GM12878 (cell line): Measurements from ENCODE around the gene IMMP2L. TPM values are rescaled to one million over a fixed set of nuclear protein-coding genes. Genes with fewer than 3 reads are reported as not detected.

ENCODE experiments used
- ATAC-seq: fragments of 200-7000 bp; cut with Tn5 transposase; 3 replicates; pipeline ENCODE4 v1.9.1; 2020; ENCODE audit warnings: mild to moderate bottlenecking, moderate library complexity
- BruUV-seq: library from RNA; stranded (reverse); fragments of 400-500 nt; replicated peaks from 2 replicates; lab custom pipeline; 2021; lab: Mats Ljungman, UMichigan
- CTCF ChIA-PET: fragments of 300-600 bp; sonication (Branson Sonifier 250); formaldehyde crosslinking; extraction: SDS; loops from one replicate; lab custom pipeline; 2021; ENCODE audit warnings: inconsistent platforms; lab: Yijun Ruan, JAX
- POLR2A ChIA-PET: fragments of 350-600 bp; formaldehyde crosslinking; extraction: SDS; loops from one replicate; lab custom pipeline; 2021; ENCODE audit warnings: inconsistent platforms; lab: Charles Lee
- RAD21 ChIA-PET: fragments of 300-600 bp; sonication (Branson Sonifier 250); formaldehyde crosslinking; loops from one replicate; lab custom pipeline; 2023; ENCODE audit warnings: antibody characterized with exemption; ENCODE audit not compliant: unreplicated experiment; lab: Charles Lee
- SMC1A ChIA-PET: fragments of 300-600 bp; sonication (Branson Sonifier 250); formaldehyde crosslinking; loops from one replicate; lab custom pipeline; 2023; ENCODE audit not compliant: unreplicated experiment, uncharacterized antibody; lab: Charles Lee
- DNase-seq: peaks from one replicate; pipeline ENCODE4 v3.0.0-alpha.2; 2011; ENCODE audit warnings: low read depth, low spot score
- FAIRE-seq: peaks from 3 replicates; lab custom pipeline; 2011; peaks lifted over from hg19 to GRCh38; lab: Jason Lieb, UNC
- H2AFZ ChIP-seq: 2 replicates; pipeline ENCODE4 v1.6.0; 2011; ENCODE audit warnings: low read depth, low read length, control low read depth; ENCODE audit not compliant: control insufficient read depth
- H3K27ac ChIP-seq: 2 replicates; pipeline ENCODE4 v1.5.1; 2011; ENCODE audit warnings: control low read depth; ENCODE audit not compliant: control insufficient read depth, insufficient read depth
- H3K27me3 ChIP-seq, 2 experiments: replicated peaks in 1 of 2; 2 replicates each; pipeline versions ENCODE4 v1.6.0 to v1.6.1; 2011; ENCODE audit warnings: low read length in 1 of 2; ENCODE audit not compliant: control insufficient read depth in 2 of 2, insufficient read depth in 2 of 2
- H3K36me3 ChIP-seq, 2 experiments: 2 replicates each; pipeline ENCODE4 v1.5.1; 2011; ENCODE audit warnings: low read length in 1 of 2; ENCODE audit not compliant: control insufficient read depth in 2 of 2, insufficient read depth in 2 of 2
- H3K4me1 ChIP-seq: 2 replicates; pipeline ENCODE4 v1.6.1; 2011; ENCODE audit warnings: mild to moderate bottlenecking, low read length, moderate library complexity, mixed read lengths; ENCODE audit not compliant: control insufficient read depth, insufficient read depth
- H3K4me2 ChIP-seq: 2 replicates; pipeline ENCODE4 v1.6.0; 2011; ENCODE audit warnings: control low read depth; ENCODE audit not compliant: control insufficient read depth, insufficient read depth
- H3K4me3 ChIP-seq: fragments of 200-600 bp; sonication (generic); 2 replicates; pipeline ENCODE4 v1.5.1; 2016
- H3K79me2 ChIP-seq: 2 replicates; pipeline ENCODE4 v1.6.0; 2011; ENCODE audit warnings: low read length; ENCODE audit not compliant: control insufficient read depth, insufficient read depth
- H3K9ac ChIP-seq: 2 replicates; pipeline ENCODE4 v1.8.0; 2011; ENCODE audit warnings: low read length, control low read depth, mixed read lengths; ENCODE audit not compliant: control insufficient read depth, insufficient read depth
- H3K9me3 ChIP-seq: replicated peaks from 3 replicates; pipeline ENCODE4 v1.5.1; 2011; ENCODE audit warnings: mild to moderate bottlenecking, low read length; ENCODE audit not compliant: control insufficient read depth, insufficient read depth
- H4K20me1 ChIP-seq: 2 replicates; pipeline ENCODE4 v1.6.0; 2011; ENCODE audit not compliant: control insufficient read depth, insufficient read depth
- FOXM1 ChIP-seq: IDR thresholded peaks from 2 replicates; pipeline ENCODE4 v1.6.1; 2012; ENCODE audit warnings: low read depth, mild to moderate bottlenecking, inconsistent platforms, low read length, moderate library complexity
- KDM1A ChIP-seq: fragments of 200-600 bp; sonication (generic); IDR thresholded peaks from 2 replicates; pipeline ENCODE4 v1.6.1; 2016; ENCODE audit warnings: borderline replicate concordance
- MAX ChIP-seq: IDR thresholded peaks from 2 replicates; pipeline ENCODE4 v1.6.1; 2012; ENCODE audit warnings: low read depth, low read length, improper control_type of control experiment
- MYC ChIP-seq: IDR thresholded peaks from 2 replicates; pipeline ENCODE4 v1.6.1; 2011; ENCODE audit warnings: mild to moderate bottlenecking, low read length, moderate library complexity, inconsistent platforms; ENCODE audit not compliant: insufficient read depth, insufficient replicate concordance, insufficient read length, severe bottlenecking
- SIN3A ChIP-seq: IDR thresholded peaks from 2 replicates; pipeline ENCODE4 v1.6.1; 2012; ENCODE audit warnings: low read depth, low read length, improper control_type of control experiment
- SIX5 ChIP-seq: IDR thresholded peaks from 2 replicates; pipeline ENCODE4 v1.6.1; 2011; ENCODE audit warnings: mild to moderate bottlenecking, low read depth, low read length, moderate library complexity; ENCODE audit not compliant: severe bottlenecking
- SREBF1 ChIP-seq: IDR thresholded peaks from 2 replicates; pipeline ENCODE4 v1.6.1; 2012; ENCODE audit warnings: mild to moderate bottlenecking, low read length
- ZNF384 ChIP-seq: IDR thresholded peaks from 2 replicates; pipeline ENCODE4 v1.6.1; 2012; ENCODE audit warnings: low read depth, mild to moderate bottlenecking, low read length, improper control_type of control experiment, borderline replicate concordance
- WGBS: methylation state at CpG from one replicate; pipeline ENCODE4 v1.1.6; 2016; ENCODE audit warnings: low lambda C conversion rate; ENCODE audit not compliant: insufficient replicate concordance, insufficient coverage; ENCODE audit errors: missing lambda C conversion rate; 5-methylcytosine and 5-hydroxymethylcytosine counted together
- in situ Hi-C: fragments of 300-500 bp; cut with MboI; formaldehyde crosslinking; loops from 9 replicates; pipeline ENCODE4 v1.14.3; 2018; ENCODE audit warnings: mixed read lengths
- intact Hi-C: fragments of 100-400 bp; cut with micrococcal nuclease; formaldehyde crosslinking; loops from one replicate; pipeline ENCODE4 v1.14.2; 2022; ENCODE audit not compliant: unreplicated experiment
- polyA plus RNA-seq, 11 experiments: library from polyadenylated mRNA; depleted of rRNA in 4 of 11; unstranded in 6 of 11; stranded (reverse) in 5 of 11; fragments of >200 nt; fragmentation: Nextera tagmentation in 4 of 11; fragmentation: Illumina TruSeq in 1 of 11; extraction: Ambion mirVana in 4 of 11; extraction: Trizol in 1 of 11; gene quantifications; 1 replicate in 1 of 11; 2 replicates in 10 of 11; pipeline versions ENCODE4 v1.2.1 to v1.2.3, GENCODE V29; 2011 to 2016; ENCODE audit warnings: inconsistent platforms in 2 of 11, missing spikeins in 2 of 11, low read depth in 1 of 11
- total RNA-seq, 4 experiments: library from RNA; depleted of rRNA in 3 of 4; stranded (reverse); fragments of >200 nt in 3 of 4; fragmentation: Illumina TruSeq in 1 of 4; extraction: Trizol in 1 of 4; gene quantifications; 2 replicates each; pipeline versions ENCODE4 v1.2.1 to v1.2.3, GENCODE V29; 2013 to 2021
- TF ChIP-seq, protein P1 (sequence below): fragments of 150-350 bp; IDR thresholded peaks from 2 replicates; pipeline ENCODE4 v1.6.1; 2016; ENCODE audit warnings: low read depth, low read length

IMMP2L gene
- total and polyA plus RNA-seq, 10 of the 15 experiments (the other 5 are each of a cell fraction or from before 2014, with no cell fraction given) = 12.6 to 46.3 (median 19.6) TPM

- TF ChIP-seq, protein P1, sequence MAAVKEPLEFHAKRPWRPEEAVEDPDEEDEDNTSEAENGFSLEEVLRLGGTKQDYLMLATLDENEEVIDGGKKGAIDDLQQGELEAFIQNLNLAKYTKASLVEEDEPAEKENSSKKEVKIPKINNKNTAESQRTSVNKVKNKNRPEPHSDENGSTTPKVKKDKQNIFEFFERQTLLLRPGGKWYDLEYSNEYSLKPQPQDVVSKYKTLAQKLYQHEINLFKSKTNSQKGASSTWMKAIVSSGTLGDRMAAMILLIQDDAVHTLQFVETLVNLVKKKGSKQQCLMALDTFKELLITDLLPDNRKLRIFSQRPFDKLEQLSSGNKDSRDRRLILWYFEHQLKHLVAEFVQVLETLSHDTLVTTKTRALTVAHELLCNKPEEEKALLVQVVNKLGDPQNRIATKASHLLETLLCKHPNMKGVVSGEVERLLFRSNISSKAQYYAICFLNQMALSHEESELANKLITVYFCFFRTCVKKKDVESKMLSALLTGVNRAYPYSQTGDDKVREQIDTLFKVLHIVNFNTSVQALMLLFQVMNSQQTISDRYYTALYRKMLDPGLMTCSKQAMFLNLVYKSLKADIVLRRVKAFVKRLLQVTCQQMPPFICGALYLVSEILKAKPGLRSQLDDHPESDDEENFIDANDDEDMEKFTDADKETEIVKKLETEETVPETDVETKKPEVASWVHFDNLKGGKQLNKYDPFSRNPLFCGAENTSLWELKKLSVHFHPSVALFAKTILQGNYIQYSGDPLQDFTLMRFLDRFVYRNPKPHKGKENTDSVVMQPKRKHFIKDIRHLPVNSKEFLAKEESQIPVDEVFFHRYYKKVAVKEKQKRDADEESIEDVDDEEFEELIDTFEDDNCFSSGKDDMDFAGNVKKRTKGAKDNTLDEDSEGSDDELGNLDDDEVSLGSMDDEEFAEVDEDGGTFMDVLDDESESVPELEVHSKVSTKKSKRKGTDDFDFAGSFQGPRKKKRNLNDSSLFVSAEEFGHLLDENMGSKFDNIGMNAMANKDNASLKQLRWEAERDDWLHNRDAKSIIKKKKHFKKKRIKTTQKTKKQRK = no peak
- no peak for TF ChIP-seq SIX5
- no peak for TF ChIP-seq MAX
- no peak for TF ChIP-seq MYC
- TF ChIP-seq ZNF384 = no peak
- TF ChIP-seq SREBF1 = no peak
- no peak for TF ChIP-seq SIN3A
Observed at GRCh38 chr7:111530356-111530668, 32.0 kb downstream of the IMMP2L start (continued).

- intact Hi-C loops = no loop called here
- in situ Hi-C loops = no loop called here
- ChIA-PET SMC1A (interaction anchor here (3.9 kb wide), 1 partner anchor 31 kb away, joined by 39 read pairs; the partner anchor contains the start of gene IMMP2L), POLR2A (no interaction called here), CTCF (no interaction called here), RAD21 (interaction anchor here (1.4 kb wide), 1 partner anchor 31 kb away, joined by 12 read pairs; no protein-coding TSS in a partner anchor)
- Histone ChIP-seq H3K4me3 (no peak overlapping the region), H3K36me3 (no peaks in the 10 kb centered on the region), H3K27ac (no peak overlapping the region), H3K27me3 (no peaks in the 10 kb centered on the region), H3K9ac (no peak overlapping the region), H3K4me2 (no peak overlapping the region), H3K79me2 (no peaks in the 10 kb centered on the region), H3K4me1 (peaks cover 25% of the 10 kb centered on the region), H2AFZ (no peak overlapping the region), H3K9me3 (no peaks in the 10 kb centered on the region), H4K20me1 (no peaks in the 10 kb centered on the region)
- FAIRE-seq (no peak), ATAC-seq (no peak), DNase-seq (no peak)
- TF ChIP-seq KDM1A = no peak
- no peak for TF ChIP-seq FOXM1
- 100% methylated on average over 1 of the region's 1 CpG for WGBS
- no TSS peak for BruUV-seq
Observed at GRCh38 chr7:111529507-111530355, 32.6 kb downstream of the IMMP2L start.
